Mesendoderm (in vitro differentiated cells): ENCODE results near the gene ZNF581.

Experiments
- DNase-seq: peaks from one replicate; pipeline ENCODE4 v3.0.0; 2013
- H2AK5ac ChIP-seq: 2 replicates; pipeline ENCODE4 v1.6.1; 2013; ENCODE audit warnings: low read length, inconsistent platforms
- H2BK120ac ChIP-seq: 2 replicates; pipeline ENCODE4 v1.6.1; 2013; ENCODE audit warnings: low read depth, mild to moderate bottlenecking, low read length, moderate library complexity, mixed read lengths
- H2BK15ac ChIP-seq: replicated peaks from 2 replicates; pipeline ENCODE4 v1.6.1; 2013; ENCODE audit warnings: low read depth, mild to moderate bottlenecking, moderate library complexity
- H2BK5ac ChIP-seq: 2 replicates; pipeline ENCODE4 v1.6.1; 2013; ENCODE audit warnings: low read length, inconsistent platforms
- H3K18ac ChIP-seq: 2 replicates; pipeline ENCODE4 v1.6.1; 2013; ENCODE audit warnings: mild to moderate bottlenecking, low read length, mixed read lengths
- H3K23ac ChIP-seq: one replicate; pipeline ENCODE4 v1.6.1; 2013; ENCODE audit warnings: low read length
- H3K27ac ChIP-seq: 2 replicates; pipeline ENCODE4 v1.5.1; 2013; ENCODE audit warnings: low read depth, mild to moderate bottlenecking, inconsistent platforms, low read length, moderate library complexity
- H3K27me3 ChIP-seq: 2 replicates; pipeline ENCODE4 v1.6.1; 2013; ENCODE audit warnings: low read length, control low read depth, mild to moderate bottlenecking, inconsistent platforms; ENCODE audit not compliant: insufficient read depth, poor library complexity
- H3K36me3 ChIP-seq: 2 replicates; pipeline ENCODE4 v1.6.1; 2013; ENCODE audit warnings: low read length, inconsistent platforms; ENCODE audit not compliant: control insufficient read depth, insufficient read depth
- H3K4ac ChIP-seq: one replicate; pipeline ENCODE4 v1.6.1; 2013; ENCODE audit warnings: low read depth, mild to moderate bottlenecking, low read length, moderate library complexity
- H3K4me1 ChIP-seq: 2 replicates; pipeline ENCODE4 v1.6.1; 2013; ENCODE audit warnings: low read depth, low read length, inconsistent platforms; ENCODE audit not compliant: control insufficient read depth
- H3K4me2 ChIP-seq: 2 replicates; pipeline ENCODE4 v1.6.1; 2013; ENCODE audit warnings: low read length
- H3K4me3 ChIP-seq: 2 replicates; pipeline ENCODE4 v1.5.1; 2013; ENCODE audit warnings: mild to moderate bottlenecking, low read length
- H3K56ac ChIP-seq: one replicate; pipeline ENCODE4 v1.6.1; 2013; ENCODE audit warnings: low read length
- H3K79me1 ChIP-seq: 2 replicates; pipeline ENCODE4 v1.6.1; 2013; ENCODE audit warnings: low read length, inconsistent platforms
- H3K79me2 ChIP-seq: 2 replicates; pipeline ENCODE4 v1.6.1; 2013; ENCODE audit warnings: mild to moderate bottlenecking, low read length; ENCODE audit not compliant: control insufficient read depth, insufficient read depth
- H3K9ac ChIP-seq: 2 replicates; pipeline ENCODE4 v1.6.1; 2013; ENCODE audit warnings: low read length, inconsistent platforms
- H4K5ac ChIP-seq: one replicate; pipeline ENCODE4 v1.6.1; 2013; ENCODE audit warnings: low read length
- H4K8ac ChIP-seq: one replicate; pipeline ENCODE4 v1.6.1; 2013; ENCODE audit warnings: low read depth, mild to moderate bottlenecking, control low read depth, low read length, moderate library complexity
- WGBS: extraction: QIAGEN DNeasy Blood & Tissue Kit; methylation state at CpG from one replicate; pipeline ENCODE4 v1.1.7; 2013; ENCODE audit warnings: low lambda C conversion rate, missing lambda C conversion rate; ENCODE audit not compliant: insufficient coverage; ENCODE audit errors: extremely low coverage; 5-methylcytosine and 5-hydroxymethylcytosine counted together

The ZNF581 gene

DNA sequence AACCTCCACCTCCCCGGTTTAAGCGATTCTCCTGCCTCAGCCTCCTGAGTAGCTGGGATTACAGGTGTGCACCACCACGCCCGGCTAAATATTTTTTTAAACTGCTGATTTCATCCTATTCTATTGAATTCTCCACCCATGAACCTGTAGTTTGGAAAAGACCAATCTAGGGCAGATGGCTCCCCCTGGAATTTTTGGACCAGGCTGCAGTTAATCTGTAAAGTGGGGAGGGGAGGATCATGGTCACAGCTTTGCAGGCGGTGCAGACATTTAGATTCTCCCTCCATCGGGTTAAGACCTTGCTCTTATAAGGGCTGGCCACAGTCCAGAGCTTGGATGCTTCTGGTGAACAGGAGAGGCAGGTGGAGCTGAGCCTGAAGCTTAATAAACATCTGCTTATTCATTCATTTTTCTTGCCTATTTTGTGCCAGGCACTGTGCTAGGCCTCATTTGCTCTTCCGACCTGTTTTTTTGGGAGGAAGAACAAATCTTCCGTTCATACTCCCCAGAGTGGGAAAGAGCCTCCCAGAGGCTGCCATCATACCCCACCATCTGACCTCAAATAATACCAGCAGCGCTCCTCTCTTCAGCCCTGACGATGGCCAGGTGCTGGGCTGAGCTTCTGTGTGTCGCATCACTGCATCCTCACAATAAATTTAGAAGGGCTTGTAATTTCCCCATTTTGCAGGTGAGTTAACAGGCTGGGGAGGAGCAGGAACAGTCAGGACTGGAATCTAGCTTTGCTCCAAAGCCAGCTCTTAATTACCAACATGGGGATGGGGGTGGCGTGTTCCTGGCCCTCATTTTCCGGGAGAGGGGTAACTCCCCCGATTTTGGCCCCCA, 3.7 kb downstream of the ZNF581 start:
- H4K5ac ChIP-seq: no peak overlapping the region
- no peak overlapping the region for H2AK5ac ChIP-seq
- peak overlapping the region; percentile 75 for H3K4me3 ChIP-seq
- peak overlapping the region; percentile 34 for H3K4me2 ChIP-seq
- peaks cover 20% of the 10 kb centered on the region for H3K79me2 ChIP-seq
- no peaks in the 10 kb centered on the region for H3K4me1 ChIP-seq
- H4K8ac ChIP-seq: no peak overlapping the region
- no peak overlapping the region for H3K23ac ChIP-seq
- H2BK120ac ChIP-seq: no peak overlapping the region
- DNase-seq: no peak
- no peaks in the 10 kb centered on the region for H3K27me3 ChIP-seq
- H3K27ac ChIP-seq: no peak overlapping the region
- H2BK15ac ChIP-seq: no peak overlapping the region
- no peak overlapping the region for H2BK5ac ChIP-seq
- H3K4ac ChIP-seq: peak overlapping the region; percentile 73
- H3K79me1 ChIP-seq: peaks cover 8% of the 10 kb centered on the region
- peak overlapping the region; percentile 95 for H3K9ac ChIP-seq
- peak overlapping the region; percentile 75 for H3K56ac ChIP-seq
- peak overlapping the region; percentile 5 for H3K18ac ChIP-seq
- no CpG with 5 or more reads among the region's 14 CpGs for WGBS
- peaks cover 7% of the 10 kb centered on the region for H3K36me3 ChIP-seq

GRCh38 chr19:55647732-55648584, 4.5 kb downstream of the ZNF581 start, which contains the start of gene CCDC106:
Gene CCDC106 (plus strand): TSS chr19:55648212. CDS start chr19:55649047, 835 bp downstream.
- peak within 1 kb of the TSS; percentile 73 for H3K4ac ChIP-seq
- H3K23ac ChIP-seq: no peak within 1 kb of the TSS
- H2BK5ac ChIP-seq: no peak within 1 kb of the TSS
- H3K56ac ChIP-seq: peak within 1 kb of the TSS; percentile 95
- peak; percentile 87 for DNase-seq
- peaks cover 20% of the 10 kb centered on the region for H3K79me2 ChIP-seq
- no peak within 1 kb of the TSS for H4K8ac ChIP-seq
- H4K5ac ChIP-seq: no peak within 1 kb of the TSS
- H2BK15ac ChIP-seq: no peak within 1 kb of the TSS
- H3K27ac ChIP-seq: peak within 1 kb of the TSS; percentile 31
- WGBS: no CpG with 5 or more reads among the region's 87 CpGs
- H3K79me1 ChIP-seq: peaks cover 8% of the 10 kb centered on the region
- peak within 1 kb of the TSS; percentile 57 for H3K18ac ChIP-seq
- peaks cover 7% of the 10 kb centered on the region for H3K36me3 ChIP-seq
- H3K4me1 ChIP-seq: no peaks in the 10 kb centered on the region
- H3K27me3 ChIP-seq: no peaks in the 10 kb centered on the region
- H2BK120ac ChIP-seq: no peak within 1 kb of the TSS
- H3K9ac ChIP-seq: peak within 1 kb of the TSS; percentile 95
- peak within 1 kb of the TSS; percentile 75 for H3K4me2 ChIP-seq
- H2AK5ac ChIP-seq: no peak within 1 kb of the TSS
- H3K4me3 ChIP-seq: peak within 1 kb of the TSS; percentile 75

DNA sequence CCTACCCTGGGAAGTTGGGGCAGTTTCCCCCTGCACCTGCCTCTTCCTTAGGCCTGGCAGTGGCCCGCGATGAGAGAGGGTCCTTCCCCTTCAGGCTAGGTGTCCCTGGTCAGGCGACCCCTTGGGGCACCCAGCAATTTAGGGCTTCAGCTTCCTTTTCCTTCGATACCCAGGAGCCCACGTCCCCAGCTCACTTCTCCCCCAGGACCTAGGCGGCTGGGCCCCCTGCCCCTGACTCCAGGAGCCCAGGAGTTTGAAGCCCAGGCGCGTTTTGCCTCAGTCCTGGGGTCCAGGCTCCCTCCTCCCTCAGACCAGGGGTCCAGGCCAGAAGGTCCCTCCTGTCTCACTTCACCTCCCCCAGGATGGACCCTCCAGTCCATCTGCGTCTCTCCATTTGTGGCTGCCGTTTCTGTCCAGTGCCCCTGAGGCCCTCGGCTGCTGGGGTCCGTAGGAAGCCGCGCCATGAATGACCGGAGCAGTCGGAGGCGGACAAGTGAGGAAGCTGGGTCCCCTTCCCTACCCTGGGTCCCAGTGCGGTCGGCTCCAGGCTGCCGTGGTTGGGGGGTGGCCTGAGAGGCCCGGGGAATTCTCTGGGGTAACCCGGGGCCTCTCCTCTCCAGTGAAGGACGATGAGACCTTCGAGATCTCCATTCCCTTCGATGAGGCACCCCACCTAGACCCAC, 5.3 kb downstream of the ZNF581 start:
- DNase-seq: no peak
- Histone ChIP-seq H2AK5ac (no peak overlapping the region), H3K4me1 (no peaks in the 10 kb centered on the region), H2BK15ac (no peak overlapping the region), H3K79me1 (peaks cover 8% of the 10 kb centered on the region), H4K8ac (no peak overlapping the region), H3K4ac (no peak overlapping the region), H4K5ac (no peak overlapping the region), H3K4me3 (peak overlapping the region; percentile 75), H3K18ac (peak overlapping the region; percentile 57), H3K27ac (no peak overlapping the region), H3K9ac (peak overlapping the region; percentile 95), H3K27me3 (no peaks in the 10 kb centered on the region), H3K56ac (peak overlapping the region; percentile 95), H3K23ac (no peak overlapping the region), H3K36me3 (peaks cover 7% of the 10 kb centered on the region), H2BK5ac (no peak overlapping the region), H3K79me2 (peaks cover 20% of the 10 kb centered on the region), H3K4me2 (peak overlapping the region; percentile 43), H2BK120ac (no peak overlapping the region)
- no CpG with 5 or more reads among the region's 25 CpGs for WGBS

GRCh38 chr19:55649268-55650125, 6.0 kb downstream of the ZNF581 start:
- no CpG with 5 or more reads among the region's 17 CpGs for WGBS
- no peak overlapping the region for H3K9ac ChIP-seq
- no peak overlapping the region for H2AK5ac ChIP-seq
- no peak overlapping the region for H2BK120ac ChIP-seq
- H3K27me3 ChIP-seq: no peaks in the 10 kb centered on the region
- no peak overlapping the region for H3K18ac ChIP-seq
- no peak overlapping the region for H3K56ac ChIP-seq
- H2BK5ac ChIP-seq: no peak overlapping the region
- peaks cover 6% of the 10 kb centered on the region for H3K36me3 ChIP-seq
- H3K79me1 ChIP-seq: peaks cover 6% of the 10 kb centered on the region
- peaks cover 12% of the 10 kb centered on the region for H3K79me2 ChIP-seq
- no peak for DNase-seq
- H3K4me2 ChIP-seq: no peak overlapping the region
- H4K8ac ChIP-seq: no peak overlapping the region
- no peaks in the 10 kb centered on the region for H3K4me1 ChIP-seq
- H3K4me3 ChIP-seq: no peak overlapping the region
- H3K4ac ChIP-seq: no peak overlapping the region
- no peak overlapping the region for H3K23ac ChIP-seq
- no peak overlapping the region for H3K27ac ChIP-seq
- no peak overlapping the region for H4K5ac ChIP-seq
- no peak overlapping the region for H2BK15ac ChIP-seq

DNA sequence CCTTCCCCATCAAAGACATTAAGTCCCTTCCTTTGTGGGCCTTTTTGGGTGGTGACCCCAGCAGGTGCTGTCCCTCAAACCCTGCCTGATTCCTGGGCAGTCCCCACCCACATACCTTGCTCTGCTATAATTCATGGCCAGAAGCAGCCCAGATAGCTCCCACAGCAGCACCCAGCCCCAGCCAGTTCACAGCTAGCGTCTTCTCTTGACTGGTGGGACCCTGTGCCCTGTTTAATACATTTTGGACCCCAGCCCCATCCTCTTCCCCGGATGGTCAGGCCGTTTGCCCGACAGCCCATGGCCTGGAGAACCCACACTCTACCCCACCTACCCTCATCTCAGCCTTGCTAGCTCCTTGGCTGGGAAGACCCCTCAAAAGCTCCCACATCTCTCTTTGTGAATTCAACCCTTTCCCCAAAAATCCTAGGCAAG, 6.7 kb downstream of the ZNF581 start:
- Histone ChIP-seq H4K8ac (no peak overlapping the region), H3K9ac (no peak overlapping the region), H3K27me3 (no peaks in the 10 kb centered on the region), H3K79me2 (peaks cover 5% of the 10 kb centered on the region), H3K18ac (no peak overlapping the region), H3K23ac (no peak overlapping the region), H2BK5ac (no peak overlapping the region), H3K4ac (no peak overlapping the region), H2BK15ac (no peak overlapping the region), H3K79me1 (peaks cover 3% of the 10 kb centered on the region), H3K4me3 (no peak overlapping the region), H2AK5ac (no peak overlapping the region), H3K27ac (no peak overlapping the region), H3K4me2 (no peak overlapping the region), H4K5ac (no peak overlapping the region), H2BK120ac (no peak overlapping the region), H3K4me1 (no peaks in the 10 kb centered on the region), H3K36me3 (peaks cover under 1% of the 10 kb centered on the region), H3K56ac (no peak overlapping the region)
- no peak for DNase-seq
- WGBS: no CpG with 5 or more reads among the region's 4 CpGs
